HepG2 (cell line): ENCODE results near the gene GUCY2D. TPM values are rescaled to one million over a fixed set of nuclear protein-coding genes. Genes with fewer than 3 reads are reported as not detected.

Experiments used
- ATAC-seq: fragments of 200-7000 bp; cut with Tn5 transposase; 3 replicates; pipeline ENCODE4 v1.9.1; 2020; ENCODE audit warnings: mild to moderate bottlenecking, moderate library complexity
- BruUV-seq: library from RNA; stranded (reverse); fragments of 400-500 nt; replicated peaks from 2 replicates; lab custom pipeline; 2021; lab: Mats Ljungman, UMichigan
- CTCF ChIA-PET: fragments of 300-600 bp; formaldehyde crosslinking; extraction: SDS; loops from one replicate; lab custom pipeline; 2021; ENCODE audit warnings: low total read pairs, inconsistent platforms, low intra/inter-chr PET ratio; lab: Yijun Ruan, JAX
- POLR2A ChIA-PET: fragments of 350-600 bp; sonication (Branson Sonifier 250); formaldehyde crosslinking; loops from one replicate; lab custom pipeline; 2020; ENCODE audit warnings: antibody characterized with exemption, inconsistent platforms; lab: Yijun Ruan, JAX
- DNase-seq: peaks from one replicate; pipeline ENCODE4 v3.0.0-alpha.2; 2015; ENCODE audit warnings: low spot score
- FAIRE-seq: peaks from 3 replicates; lab custom pipeline; 2011; peaks lifted over from hg19 to GRCh38; lab: Jason Lieb, UNC
- H2AFZ ChIP-seq: one replicate; pipeline ENCODE4 v1.6.1; 2011; ENCODE audit warnings: low read length, inconsistent platforms
- H3K27ac ChIP-seq: fragments of 300-600 bp; 3 replicates; pipeline ENCODE4 v1.8.0; 2011; ENCODE audit warnings: mixed run types, mild to moderate bottlenecking, mixed read lengths, low read length, inconsistent platforms; ENCODE audit not compliant: insufficient read depth; ENCODE audit errors: extremely low read length
- H3K27me3 ChIP-seq, 2 experiments: fragments of 200-600 bp in 1 of 2; 2 replicates in 1 of 2; 3 replicates in 1 of 2; pipeline versions ENCODE4 v1.6.0 to v1.8.0; 2011; ENCODE audit warnings: low read length in 2 of 2, mild to moderate bottlenecking in 2 of 2, moderate library complexity in 2 of 2, inconsistent platforms in 1 of 2; ENCODE audit not compliant: insufficient read depth in 2 of 2, control insufficient read depth in 1 of 2
- H3K36me3 ChIP-seq, 2 experiments: fragments of 200-600 bp in 1 of 2; replicated peaks in 1 of 2; 2 replicates in 1 of 2; 3 replicates in 1 of 2; pipeline versions ENCODE4 v1.5.1 to v1.8.0; 2011; ENCODE audit warnings: low read length in 2 of 2, inconsistent platforms in 1 of 2; ENCODE audit not compliant: insufficient read depth in 2 of 2, control insufficient read depth in 1 of 2
- H3K4me1 ChIP-seq: 2 replicates; pipeline ENCODE4 v1.5.1; 2012; ENCODE audit warnings: low read length, inconsistent platforms; ENCODE audit not compliant: insufficient read depth
- H3K4me2 ChIP-seq: 2 replicates; pipeline ENCODE4 v1.6.0; 2011; ENCODE audit warnings: low read depth, low read length, inconsistent platforms
- H3K4me3 ChIP-seq, 3 experiments: fragments of 200-600 bp in 1 of 3; sonication (generic), shearing (Covaris generic) in 1 of 3; replicated peaks in 1 of 3; 2 replicates each; pipeline ENCODE4 v1.5.1; 2011 to 2016; ENCODE audit warnings: low read length in 3 of 3, inconsistent platforms in 2 of 3, low read depth in 2 of 3, mild to moderate bottlenecking in 2 of 3, control low read depth in 1 of 3, mixed read lengths in 1 of 3; ENCODE audit not compliant: insufficient read depth in 1 of 3
- H3K79me2 ChIP-seq: one replicate; pipeline ENCODE4 v1.6.1; 2011; ENCODE audit warnings: low read length, inconsistent platforms; ENCODE audit not compliant: insufficient read depth
- H3K9ac ChIP-seq: 2 replicates; pipeline ENCODE4 v1.6.0; 2011; ENCODE audit warnings: mild to moderate bottlenecking, low read depth, low read length, inconsistent platforms; ENCODE audit not compliant: insufficient read depth
- H3K9me3 ChIP-seq: 2 replicates; pipeline ENCODE4 v1.5.1; 2012; ENCODE audit warnings: mild to moderate bottlenecking, low read length
- H4K20me1 ChIP-seq: 2 replicates; pipeline ENCODE4 v1.6.0; 2011; ENCODE audit warnings: inconsistent platforms, mild to moderate bottlenecking, low read length, moderate library complexity; ENCODE audit not compliant: insufficient read depth
- HNRNPLL ChIP-seq: fragments of 200-400 bp; formaldehyde crosslinking; IDR thresholded peaks from 2 replicates; pipeline ENCODE4 v1.6.1; 2017; ENCODE audit warnings: mild to moderate bottlenecking, low read depth, low read length; ENCODE audit not compliant: poor library complexity, severe bottlenecking
- KDM2A ChIP-seq: sonication (generic); formaldehyde crosslinking; IDR thresholded peaks from 2 replicates; pipeline ENCODE4 v1.4.0; 2020; ENCODE audit warnings: low read depth, missing genetic modification reagents, borderline replicate concordance
- NFRKB ChIP-seq: fragments of 450-650 bp; IDR thresholded peaks from 2 replicates; pipeline ENCODE4 v1.6.1; 2017
- PAX8 ChIP-seq: sonication (generic); formaldehyde crosslinking; IDR thresholded peaks from 2 replicates; pipeline ENCODE4 v1.8.0; 2022; ENCODE audit warnings: mild to moderate bottlenecking, missing genetic modification reagents, borderline replicate concordance
- SETDB1 ChIP-seq: sonication (generic); formaldehyde crosslinking; IDR thresholded peaks from 2 replicates; pipeline ENCODE4 v1.5.1; 2020; ENCODE audit warnings: missing genetic modification reagents, mild to moderate bottlenecking, borderline replicate concordance
- THAP11 ChIP-seq: IDR thresholded peaks from 2 replicates; pipeline ENCODE4 v1.6.1; 2016; ENCODE audit warnings: missing biosample characterization, missing genetic modification reagents
- YEATS2 ChIP-seq: sonication (generic); formaldehyde crosslinking; IDR thresholded peaks from 2 replicates; pipeline ENCODE4 v1.4.0; 2020; ENCODE audit warnings: missing genetic modification reagents, borderline replicate concordance
- ZBTB26 ChIP-seq: IDR thresholded peaks from 2 replicates; pipeline ENCODE4 v1.6.1; 2016; ENCODE audit warnings: missing compliant biosample characterization, missing genetic modification reagents, borderline replicate concordance
- ZNF501 ChIP-seq: sonication (generic); formaldehyde crosslinking; IDR thresholded peaks from 2 replicates; pipeline ENCODE4 v1.5.1; 2020; ENCODE audit warnings: mild to moderate bottlenecking, moderate library complexity, missing genetic modification reagents
- WGBS: methylation state at CpG from one replicate; pipeline ENCODE4 v1.1.6; 2017; ENCODE audit warnings: low lambda C conversion rate; 5-methylcytosine and 5-hydroxymethylcytosine counted together
- in situ Hi-C: cut with HindIII; loops from 2 replicates; pipeline ENCODE4 v1.10.0; 2017; ENCODE audit warnings: low pct_unique_long_range_greater_than_20kb; ENCODE audit not compliant: extremely low pct_ligation_motif_present
- intact Hi-C: fragments of 100-400 bp; cut with micrococcal nuclease; formaldehyde crosslinking; loops from one replicate; pipeline ENCODE4 v1.10.0; 2022; ENCODE audit not compliant: unreplicated experiment
- polyA plus RNA-seq, 8 experiments: library from polyadenylated mRNA; depleted of rRNA in 3 of 8; stranded (reverse) in 7 of 8; unstranded in 1 of 8; fragments of >200 nt; fragmentation: Illumina TruSeq in 4 of 8; extraction: Trizol in 4 of 8; gene quantifications; 2 replicates each; pipeline versions ENCODE4 v1.2.1 to v1.2.3, GENCODE V29; 2011 to 2016; ENCODE audit warnings: low read depth in 4 of 8, missing spikeins in 1 of 8, mixed read lengths in 1 of 8; ENCODE audit not compliant: insufficient read depth in 1 of 8
- total RNA-seq, 5 experiments: library from RNA; depleted of rRNA; stranded (reverse); fragments of >200 nt; fragmentation: Illumina TruSeq; extraction: Trizol; gene quantifications; 2 replicates each; pipeline ENCODE4 v1.2.3, GENCODE V29; 2016; ENCODE audit warnings: low read depth in 1 of 5
- TF ChIP-seq, protein P1 (sequence below): sonication (generic); formaldehyde crosslinking; IDR thresholded peaks from 2 replicates; pipeline ENCODE4 v1.4.0; 2020; ENCODE audit warnings: missing genetic modification reagents, mild to moderate bottlenecking, borderline replicate concordance
- TF ChIP-seq, protein P2 (sequence below): IDR thresholded peaks from 2 replicates; pipeline ENCODE4 v1.6.1; 2016; ENCODE audit warnings: low read depth, missing genetic modification reagents, missing compliant biosample characterization
- TF ChIP-seq, protein P3 (sequence below): sonication (generic); formaldehyde crosslinking; IDR thresholded peaks from 2 replicates; pipeline ENCODE4 v1.4.0; 2020; ENCODE audit warnings: missing genetic modification reagents
- TF ChIP-seq, protein P4 (sequence below): sonication (generic); formaldehyde crosslinking; IDR thresholded peaks from 2 replicates; pipeline ENCODE4 v1.4.0; 2020; ENCODE audit warnings: missing genetic modification reagents

GUCY2D gene
- total and polyA plus RNA-seq, 2 of the 13 experiments (the other 11 are each of a cell fraction or from before 2014, with no cell fraction given), result not detected

DNA sequence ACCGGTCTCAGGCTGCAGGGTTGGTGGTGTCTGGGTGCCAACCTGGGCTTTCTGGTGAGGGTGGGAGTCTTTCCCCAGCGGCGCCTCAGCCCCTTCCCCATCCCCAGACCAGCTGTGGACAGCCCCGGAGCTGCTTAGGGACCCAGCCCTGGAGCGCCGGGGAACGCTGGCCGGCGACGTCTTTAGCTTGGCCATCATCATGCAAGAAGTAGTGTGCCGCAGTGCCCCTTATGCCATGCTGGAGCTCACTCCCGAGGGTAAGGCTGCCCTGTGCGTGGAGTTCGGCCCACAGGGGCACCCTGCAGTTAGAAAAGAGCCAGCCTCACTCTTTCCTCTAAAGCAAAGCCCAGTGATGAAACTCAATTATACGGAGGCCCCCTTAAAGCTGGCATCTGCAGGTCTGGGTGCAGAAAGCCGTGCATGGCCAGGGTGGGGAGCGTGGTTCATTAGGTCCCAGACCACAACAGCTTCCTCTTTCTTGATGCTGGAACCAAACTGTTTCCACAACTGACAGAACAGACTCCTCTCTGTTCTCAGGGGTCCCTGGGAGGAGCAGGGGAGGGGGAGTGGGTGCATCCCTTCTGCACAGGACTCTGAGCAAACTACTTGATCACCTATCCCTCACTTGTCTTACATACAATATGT is 10.7 kb downstream of the GUCY2D start:
- no TSS peak for BruUV-seq
- FAIRE-seq, result no peak
- ChIA-PET CTCF (no interaction called here), POLR2A (no interaction called here)
- Histone ChIP-seq H3K27me3 (peaks cover 1 to 57% of the 10 kb centered on the region in 2 experiments; a peak in 4 of 5 replicates), H3K27ac (no peak overlapping the region), H3K4me3 (no peak overlapping the region), H3K4me1 (peaks cover 19% of the 10 kb centered on the region), H3K36me3 (no peaks in the 10 kb centered on the region), H2AFZ (no peak overlapping the region), H3K9ac (no peak overlapping the region), H4K20me1 (no peaks in the 10 kb centered on the region), H3K9me3 (no peaks in the 10 kb centered on the region), H3K4me2 (no peak overlapping the region), H3K79me2 (no peaks in the 10 kb centered on the region)
- WGBS, result 50% methylated on average over 2 of the region's 17 CpGs
- no peak for ATAC-seq
- DNase-seq, result no peak
- in situ Hi-C loops, result no loop called here
- intact Hi-C loops, result no loop called here
- TF ChIP-seq ZBTB26 (CRISPR knock-in tag) (no peak), SETDB1 (CRISPR knock-in tag) (no peak), YEATS2 (CRISPR knock-in tag) (no peak), KDM2A (CRISPR knock-in tag) (no peak), HNRNPLL (no peak), ZNF501 (CRISPR knock-in tag) (no peak), NFRKB (no peak), PAX8 (no peak), THAP11 (CRISPR knock-in tag) (no peak)
- TF ChIP-seq, protein P1, sequence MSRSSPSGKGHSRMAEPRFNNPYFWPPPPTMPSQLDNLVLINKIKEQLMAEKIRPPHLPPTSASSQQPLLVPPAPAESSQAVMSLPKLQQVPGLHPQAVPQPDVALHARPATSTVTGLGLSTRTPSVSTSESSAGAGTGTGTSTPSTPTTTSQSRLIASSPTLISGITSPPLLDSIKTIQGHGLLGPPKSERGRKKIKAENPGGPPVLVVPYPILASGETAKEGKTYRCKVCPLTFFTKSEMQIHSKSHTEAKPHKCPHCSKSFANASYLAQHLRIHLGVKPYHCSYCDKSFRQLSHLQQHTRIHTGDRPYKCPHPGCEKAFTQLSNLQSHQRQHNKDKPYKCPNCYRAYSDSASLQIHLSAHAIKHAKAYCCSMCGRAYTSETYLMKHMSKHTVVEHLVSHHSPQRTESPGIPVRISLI (CRISPR knock-in tag), result no peak
- TF ChIP-seq, protein P2, sequence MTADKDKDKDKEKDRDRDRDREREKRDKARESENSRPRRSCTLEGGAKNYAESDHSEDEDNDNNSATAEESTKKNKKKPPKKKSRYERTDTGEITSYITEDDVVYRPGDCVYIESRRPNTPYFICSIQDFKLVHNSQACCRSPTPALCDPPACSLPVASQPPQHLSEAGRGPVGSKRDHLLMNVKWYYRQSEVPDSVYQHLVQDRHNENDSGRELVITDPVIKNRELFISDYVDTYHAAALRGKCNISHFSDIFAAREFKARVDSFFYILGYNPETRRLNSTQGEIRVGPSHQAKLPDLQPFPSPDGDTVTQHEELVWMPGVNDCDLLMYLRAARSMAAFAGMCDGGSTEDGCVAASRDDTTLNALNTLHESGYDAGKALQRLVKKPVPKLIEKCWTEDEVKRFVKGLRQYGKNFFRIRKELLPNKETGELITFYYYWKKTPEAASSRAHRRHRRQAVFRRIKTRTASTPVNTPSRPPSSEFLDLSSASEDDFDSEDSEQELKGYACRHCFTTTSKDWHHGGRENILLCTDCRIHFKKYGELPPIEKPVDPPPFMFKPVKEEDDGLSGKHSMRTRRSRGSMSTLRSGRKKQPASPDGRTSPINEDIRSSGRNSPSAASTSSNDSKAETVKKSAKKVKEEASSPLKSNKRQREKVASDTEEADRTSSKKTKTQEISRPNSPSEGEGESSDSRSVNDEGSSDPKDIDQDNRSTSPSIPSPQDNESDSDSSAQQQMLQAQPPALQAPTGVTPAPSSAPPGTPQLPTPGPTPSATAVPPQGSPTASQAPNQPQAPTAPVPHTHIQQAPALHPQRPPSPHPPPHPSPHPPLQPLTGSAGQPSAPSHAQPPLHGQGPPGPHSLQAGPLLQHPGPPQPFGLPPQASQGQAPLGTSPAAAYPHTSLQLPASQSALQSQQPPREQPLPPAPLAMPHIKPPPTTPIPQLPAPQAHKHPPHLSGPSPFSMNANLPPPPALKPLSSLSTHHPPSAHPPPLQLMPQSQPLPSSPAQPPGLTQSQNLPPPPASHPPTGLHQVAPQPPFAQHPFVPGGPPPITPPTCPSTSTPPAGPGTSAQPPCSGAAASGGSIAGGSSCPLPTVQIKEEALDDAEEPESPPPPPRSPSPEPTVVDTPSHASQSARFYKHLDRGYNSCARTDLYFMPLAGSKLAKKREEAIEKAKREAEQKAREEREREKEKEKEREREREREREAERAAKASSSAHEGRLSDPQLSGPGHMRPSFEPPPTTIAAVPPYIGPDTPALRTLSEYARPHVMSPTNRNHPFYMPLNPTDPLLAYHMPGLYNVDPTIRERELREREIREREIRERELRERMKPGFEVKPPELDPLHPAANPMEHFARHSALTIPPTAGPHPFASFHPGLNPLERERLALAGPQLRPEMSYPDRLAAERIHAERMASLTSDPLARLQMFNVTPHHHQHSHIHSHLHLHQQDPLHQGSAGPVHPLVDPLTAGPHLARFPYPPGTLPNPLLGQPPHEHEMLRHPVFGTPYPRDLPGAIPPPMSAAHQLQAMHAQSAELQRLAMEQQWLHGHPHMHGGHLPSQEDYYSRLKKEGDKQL, result no peak
- TF ChIP-seq, protein P3, sequence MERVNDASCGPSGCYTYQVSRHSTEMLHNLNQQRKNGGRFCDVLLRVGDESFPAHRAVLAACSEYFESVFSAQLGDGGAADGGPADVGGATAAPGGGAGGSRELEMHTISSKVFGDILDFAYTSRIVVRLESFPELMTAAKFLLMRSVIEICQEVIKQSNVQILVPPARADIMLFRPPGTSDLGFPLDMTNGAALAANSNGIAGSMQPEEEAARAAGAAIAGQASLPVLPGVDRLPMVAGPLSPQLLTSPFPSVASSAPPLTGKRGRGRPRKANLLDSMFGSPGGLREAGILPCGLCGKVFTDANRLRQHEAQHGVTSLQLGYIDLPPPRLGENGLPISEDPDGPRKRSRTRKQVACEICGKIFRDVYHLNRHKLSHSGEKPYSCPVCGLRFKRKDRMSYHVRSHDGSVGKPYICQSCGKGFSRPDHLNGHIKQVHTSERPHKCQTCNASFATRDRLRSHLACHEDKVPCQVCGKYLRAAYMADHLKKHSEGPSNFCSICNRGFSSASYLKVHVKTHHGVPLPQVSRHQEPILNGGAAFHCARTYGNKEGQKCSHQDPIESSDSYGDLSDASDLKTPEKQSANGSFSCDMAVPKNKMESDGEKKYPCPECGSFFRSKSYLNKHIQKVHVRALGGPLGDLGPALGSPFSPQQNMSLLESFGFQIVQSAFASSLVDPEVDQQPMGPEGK, result no peak
- TF ChIP-seq, protein P4, sequence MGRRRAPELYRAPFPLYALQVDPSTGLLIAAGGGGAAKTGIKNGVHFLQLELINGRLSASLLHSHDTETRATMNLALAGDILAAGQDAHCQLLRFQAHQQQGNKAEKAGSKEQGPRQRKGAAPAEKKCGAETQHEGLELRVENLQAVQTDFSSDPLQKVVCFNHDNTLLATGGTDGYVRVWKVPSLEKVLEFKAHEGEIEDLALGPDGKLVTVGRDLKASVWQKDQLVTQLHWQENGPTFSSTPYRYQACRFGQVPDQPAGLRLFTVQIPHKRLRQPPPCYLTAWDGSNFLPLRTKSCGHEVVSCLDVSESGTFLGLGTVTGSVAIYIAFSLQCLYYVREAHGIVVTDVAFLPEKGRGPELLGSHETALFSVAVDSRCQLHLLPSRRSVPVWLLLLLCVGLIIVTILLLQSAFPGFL, result no peak
